Activated CD8-positive, alpha-beta T cell treated with anti-CD3 and anti-CD28 coated beads, Interleukin-2, amount 10 ng/mL, durations not matched to agents 7 days and 5 days (primary cell): ENCODE results near the gene STRBP. TPM values are rescaled to one million over a fixed set of nuclear protein-coding genes. Genes with fewer than 3 reads are reported as not detected.
"Not testable (repeated sequence)": the region's sequence is repeated elsewhere in the genome, so short reads cannot be mapped to it uniquely, and the experiment has no call there.

ENCODE experiments used
- ATAC-seq: fragments of 150-1000 bp; cut with Tn5 transposase; one replicate; pipeline ENCODE4 v1.10.0; 2021; ENCODE audit warnings: moderate library complexity
- CTCF ChIA-PET: fragments of 350-600 bp; sonication (Branson Sonifier 250); formaldehyde crosslinking; loops from one replicate; lab custom pipeline; 2021; ENCODE audit warnings: antibody characterized with exemption; lab: Charles Lee
- POLR2A ChIA-PET: fragments of 350-600 bp; sonication (Branson Sonifier 250); formaldehyde crosslinking; loops from one replicate; lab custom pipeline; 2021; ENCODE audit warnings: antibody characterized with exemption; lab: Charles Lee
- DNase-seq: peaks from one replicate; pipeline ENCODE4 v3.0.0-alpha.2; 2020
- H3K27ac Mint-ChIP-seq: one replicate; pipeline ENCODE4 v1.8.0; 2021; ENCODE audit warnings: mild to moderate bottlenecking, mixed read lengths
- H3K27me3 Mint-ChIP-seq: one replicate; pipeline ENCODE4 v1.8.0; 2021; ENCODE audit warnings: low read depth, mixed read lengths
- H3K36me3 Mint-ChIP-seq: one replicate; pipeline ENCODE4 v1.8.0; 2021; ENCODE audit warnings: low read depth, mixed read lengths
- H3K4me1 Mint-ChIP-seq: one replicate; pipeline ENCODE4 v1.8.0; 2021; ENCODE audit warnings: low read depth, mixed read lengths
- H3K4me3 Mint-ChIP-seq: one replicate; pipeline ENCODE4 v1.8.0; 2021; ENCODE audit warnings: mild to moderate bottlenecking, mixed read lengths
- H3K9me3 Mint-ChIP-seq: one replicate; pipeline ENCODE4 v1.8.0; 2022; ENCODE audit warnings: mixed read lengths; ENCODE audit not compliant: insufficient read depth
- total RNA-seq, 2 experiments: library from RNA; stranded (reverse); gene quantifications; one replicate each; pipeline ENCODE4 v1.2.3, GENCODE V29; 2021

STRBP gene
- total RNA-seq, 2 experiments from 2014 or later = 26.1 to 26.5 TPM

- Mint-ChIP-seq H3K4me1 (no peaks in the 10 kb centered on the region), H3K36me3 (peaks cover 5% of the 10 kb centered on the region), H3K27ac (no peak overlapping the region), H3K9me3 (no peaks in the 10 kb centered on the region), H3K27me3 (no peaks in the 10 kb centered on the region), H3K4me3 (no peak overlapping the region)
- ChIA-PET POLR2A (no interaction called here), CTCF (interaction anchor here (1.1 kb wide), 1 partner anchor 20 kb away, joined by 3 read pairs; no protein-coding TSS in a partner anchor)
- no peak for DNase-seq
- no peak for ATAC-seq
These were observed 81.3 kb downstream of the STRBP start for GRCh38 chr9:123187131-123187530.

- H3K27me3 Mint-ChIP-seq, H3K9me3 Mint-ChIP-seq, POLR2A ChIA-PET, ATAC-seq, H3K27ac Mint-ChIP-seq, H3K4me3 Mint-ChIP-seq, CTCF ChIA-PET, DNase-seq, H3K4me1 Mint-ChIP-seq, H3K36me3 Mint-ChIP-seq: not testable (repeated sequence)
These were observed 82.4 kb downstream of the STRBP start for GRCh38 chr9:123186029-123186428.

- ATAC-seq (no peak), DNase-seq (no peak)
- CTCF ChIA-PET = interaction anchor here (1.0 kb wide), 1 partner anchor 14 kb away, joined by 3 read pairs; no protein-coding TSS in a partner anchor
- POLR2A ChIA-PET = no interaction called here
- Mint-ChIP-seq H3K36me3 (peaks cover 8% of the 10 kb centered on the region), H3K27ac (no peak overlapping the region), H3K4me3 (no peak overlapping the region), H3K4me1 (peaks cover 7% of the 10 kb centered on the region), H3K27me3 (no peaks in the 10 kb centered on the region), H3K9me3 (no peaks in the 10 kb centered on the region)
These were observed 91.4 kb downstream of the STRBP start for GRCh38 chr9:123176949-123177348.

- no peak for ATAC-seq
- Mint-ChIP-seq H3K36me3 (peaks cover 6% of the 10 kb centered on the region), H3K27ac (no peak overlapping the region), H3K9me3 (no peaks in the 10 kb centered on the region), H3K4me3 (no peak overlapping the region), H3K4me1 (peaks cover 7% of the 10 kb centered on the region), H3K27me3 (no peaks in the 10 kb centered on the region)
- POLR2A ChIA-PET = no interaction called here
- CTCF ChIA-PET = interaction anchor here (1.0 kb wide), 1 partner anchor 13 kb away, joined by 3 read pairs; no protein-coding TSS in a partner anchor
- DNase-seq = no peak
These were observed 92.3 kb downstream of the STRBP start for GRCh38 chr9:123175854-123176629.

- Mint-ChIP-seq H3K36me3 (peaks cover 4% of the 10 kb centered on the region), H3K27ac (no peak overlapping the region), H3K4me1 (peaks cover 7% of the 10 kb centered on the region), H3K4me3 (no peak overlapping the region), H3K9me3 (no peaks in the 10 kb centered on the region), H3K27me3 (no peaks in the 10 kb centered on the region)
- ChIA-PET POLR2A (interaction anchor here (0.6 kb wide), 1 partner anchor 62 kb away, joined by 4 read pairs; no protein-coding TSS in a partner anchor), CTCF (interaction anchor here (1.3 kb wide), 1 partner anchor 9 kb away, joined by 3 read pairs; no protein-coding TSS in a partner anchor)
- DNase-seq = no peak
- no peak for ATAC-seq
These were observed 93.4 kb downstream of the STRBP start for GRCh38 chr9:123174887-123175518.

GRCh38 chr9:123174079-123174478, 94.3 kb downstream of the STRBP start:
- Mint-ChIP-seq H3K27ac (no peak overlapping the region), H3K4me1 (peaks cover 7% of the 10 kb centered on the region), H3K36me3 (peaks cover 4% of the 10 kb centered on the region), H3K27me3 (no peaks in the 10 kb centered on the region), H3K4me3 (no peak overlapping the region), H3K9me3 (no peaks in the 10 kb centered on the region)
- no peak for DNase-seq
- ATAC-seq = no peak
- ChIA-PET CTCF (interaction anchor here (0.5 to 1.3 kb wide), 2 partner anchors 9 to 282 kb away, joined by 3 read pairs; no protein-coding TSS in a partner anchor), POLR2A (no interaction called here)

GRCh38 chr9:123169926-123170325, 98.5 kb downstream of the STRBP start:
- Mint-ChIP-seq H3K36me3 (no peaks in the 10 kb centered on the region), H3K27ac (no peak overlapping the region), H3K4me3 (no peak overlapping the region), H3K4me1 (peaks cover under 1% of the 10 kb centered on the region), H3K9me3 (no peaks in the 10 kb centered on the region), H3K27me3 (no peaks in the 10 kb centered on the region)
- ATAC-seq (no peak), DNase-seq (no peak)
- ChIA-PET POLR2A (no interaction called here), CTCF (no interaction called here)

- no peak overlapping the region for H3K27ac Mint-ChIP-seq
- no peaks in the 10 kb centered on the region for H3K9me3 Mint-ChIP-seq
- ChIA-PET CTCF (no interaction called here), POLR2A (no interaction called here)
- ATAC-seq = no peak
- DNase-seq = no peak
- H3K27me3 Mint-ChIP-seq = no peaks in the 10 kb centered on the region
- no peaks in the 10 kb centered on the region for H3K36me3 Mint-ChIP-seq
- peaks cover 6% of the 10 kb centered on the region for H3K4me1 Mint-ChIP-seq
- H3K4me3 Mint-ChIP-seq = no peak overlapping the region
These were observed 99.8 kb downstream of the STRBP start for GRCh38 chr9:123168586-123168985.

- Mint-ChIP-seq H3K27me3 (no peaks in the 10 kb centered on the region), H3K27ac (no peak overlapping the region), H3K9me3 (no peaks in the 10 kb centered on the region), H3K4me1 (peaks cover 6% of the 10 kb centered on the region), H3K36me3 (no peaks in the 10 kb centered on the region), H3K4me3 (no peak overlapping the region)
- CTCF ChIA-PET = no interaction called here
- ATAC-seq (no peak), DNase-seq (no peak)
- POLR2A ChIA-PET = interaction anchor here (0.6 kb wide), 1 partner anchor 57 kb away, joined by 3 read pairs; no protein-coding TSS in a partner anchor
These were observed 100.9 kb downstream of the STRBP start for GRCh38 chr9:123167474-123167873.

GRCh38 chr9:123165813-123166212, 102.6 kb downstream of the STRBP start:
- ChIA-PET CTCF (no interaction called here), POLR2A (no interaction called here)
- Mint-ChIP-seq H3K27me3 (no peaks in the 10 kb centered on the region), H3K36me3 (no peaks in the 10 kb centered on the region), H3K9me3 (no peaks in the 10 kb centered on the region), H3K27ac (no peak overlapping the region), H3K4me3 (no peak overlapping the region), H3K4me1 (peaks cover 6% of the 10 kb centered on the region)
- no peak for ATAC-seq
- DNase-seq = no peak

GRCh38 chr9:123164285-123164684, 104.1 kb downstream of the STRBP start:
- H3K36me3 Mint-ChIP-seq = no peaks in the 10 kb centered on the region
- CTCF ChIA-PET = no interaction called here
- POLR2A ChIA-PET = no interaction called here
- no peaks in the 10 kb centered on the region for H3K27me3 Mint-ChIP-seq
- H3K4me3 Mint-ChIP-seq = no peak overlapping the region
- H3K4me1 Mint-ChIP-seq = peaks cover 6% of the 10 kb centered on the region
- H3K27ac Mint-ChIP-seq = no peak overlapping the region
- no peaks in the 10 kb centered on the region for H3K9me3 Mint-ChIP-seq
- DNase-seq (no peak), ATAC-seq (no peak)

- H3K27ac Mint-ChIP-seq = no peak overlapping the region
- H3K27me3 Mint-ChIP-seq = no peaks in the 10 kb centered on the region
- H3K4me1 Mint-ChIP-seq = peaks cover 6% of the 10 kb centered on the region
- DNase-seq (no peak), ATAC-seq (no peak)
- no peaks in the 10 kb centered on the region for H3K36me3 Mint-ChIP-seq
- no peak overlapping the region for H3K4me3 Mint-ChIP-seq
- ChIA-PET POLR2A (no interaction called here), CTCF (interaction anchor here (1.2 kb wide), 1 partner anchor 14 kb away, joined by 3 read pairs; no protein-coding TSS in a partner anchor)
- no peaks in the 10 kb centered on the region for H3K9me3 Mint-ChIP-seq
These were observed 105.5 kb downstream of the STRBP start for GRCh38 chr9:123162791-123163345.
